ENCODE measurements around the gene SYCP2L.

The SYCP2L gene

DNA sequence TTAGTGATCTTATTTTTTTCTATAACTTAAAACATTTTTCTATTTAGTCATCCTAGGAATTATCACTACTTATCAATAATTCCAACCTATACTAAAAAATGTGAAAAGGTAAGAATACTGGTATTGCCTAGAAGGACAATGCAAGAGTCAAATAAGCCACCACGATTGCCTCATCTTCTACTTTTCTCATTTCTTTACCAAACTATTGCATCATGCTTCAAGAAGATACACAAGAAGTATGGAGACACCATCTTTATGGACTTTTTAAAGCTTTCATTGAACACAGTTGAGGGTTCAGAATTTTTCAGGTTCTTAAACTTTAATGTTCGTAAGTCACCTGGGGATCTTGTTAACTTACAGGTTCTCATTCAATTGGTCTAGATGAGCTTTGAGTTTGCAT lies 131.4 kb downstream of the SYCP2L start:
- Histone ChIP-seq H3K9ac (ENCODE audit: low read length) (no peak overlapping the region), H2BK5ac (ENCODE audit: low read depth, low read length, poor library complexity) (no peak overlapping the region), H3K9me3 (ENCODE audit: insufficient read depth, low read depth, low read length) (no peaks in the 10 kb centered on the region), H3K79me2 (ENCODE audit: control insufficient read depth, insufficient read depth, low read length, poor library complexity) (no peaks in the 10 kb centered on the region), H3K79me1 (ENCODE audit: low read length) (no peaks in the 10 kb centered on the region), H3K4me1 (ENCODE audit: control insufficient read depth in 1 of 2, insufficient read depth in 2 of 2, low read length in 2 of 2) (no peaks in the 10 kb centered on the region), H3K36me3 (ENCODE audit: control insufficient read depth in 1 of 2, insufficient read depth in 2 of 2, low read length in 2 of 2) (no peaks in the 10 kb centered on the region), H3K4ac (ENCODE audit: low read depth, low read length) (no peak overlapping the region), H2AK5ac (ENCODE audit: low read length) (no peak overlapping the region), H2BK12ac (ENCODE audit: low read length) (no peak overlapping the region), H3K27ac (ENCODE audit: low read depth, low read length) (no peak overlapping the region), H4K8ac (ENCODE audit: low read depth, low read length) (no peak overlapping the region), H2BK120ac (ENCODE audit: insufficient read depth, low read length, poor library complexity) (no peak overlapping the region), H3K23ac (ENCODE audit: low read length) (no peak overlapping the region), H2AFZ (ENCODE audit: insufficient read depth, low read length, poor library complexity) (no peak overlapping the region), H3K27me3 (ENCODE audit: insufficient read depth, low read length) (no peaks in the 10 kb centered on the region), H3K18ac (ENCODE audit: low read length) (no peak overlapping the region), H3K14ac (ENCODE audit: low read length) (no peak overlapping the region), H4K91ac (ENCODE audit: low read depth, low read length) (no peak overlapping the region), H3K4me3 (ENCODE audit: low read depth, low read length) (no peak overlapping the region), H4K12ac (ENCODE audit: low read depth, low read length) (no peak overlapping the region), H3K4me2 (ENCODE audit: low read length) (no peak overlapping the region)
- DNase-seq = peak in 1 of 2 donors; percentile 65
- WGBS (ENCODE audit: extremely low coverage, insufficient coverage, insufficient read length) = no CpG with 5 or more reads among the region's 2 CpGs

DNA sequence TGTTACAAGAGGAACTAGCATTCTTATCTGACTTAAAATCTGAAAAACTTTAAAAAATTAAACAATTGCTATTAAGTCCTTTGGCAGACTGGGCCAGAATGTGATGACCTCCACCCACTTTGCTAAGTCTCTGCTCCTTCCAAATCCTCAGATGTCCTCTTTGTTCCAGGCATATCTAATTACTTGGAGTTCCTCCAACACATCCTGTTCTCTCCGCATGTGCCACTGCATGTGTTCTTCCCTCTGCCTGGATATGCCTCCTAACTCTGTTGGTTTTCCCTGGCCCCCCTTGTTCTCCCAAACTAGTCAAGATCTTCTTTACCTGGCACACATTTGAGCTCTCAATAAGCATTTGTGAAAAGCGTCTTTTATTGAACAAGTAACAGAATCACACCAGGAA lies 134.2 kb downstream of the SYCP2L start:
- H3K27ac ChIP-seq (ENCODE audit: low read depth, low read length) = no peak overlapping the region
- H3K79me1 ChIP-seq (ENCODE audit: low read length) = no peaks in the 10 kb centered on the region
- no peak overlapping the region for H2BK12ac ChIP-seq (ENCODE audit: low read length)
- no peak overlapping the region for H4K91ac ChIP-seq (ENCODE audit: low read depth, low read length)
- no peaks in the 10 kb centered on the region for H3K4me1 ChIP-seq (ENCODE audit: control insufficient read depth in 1 of 2, insufficient read depth in 2 of 2, low read length in 2 of 2)
- H3K36me3 ChIP-seq (ENCODE audit: control insufficient read depth in 1 of 2, insufficient read depth in 2 of 2, low read length in 2 of 2) = no peaks in the 10 kb centered on the region
- no peak overlapping the region for H2AK5ac ChIP-seq (ENCODE audit: low read length)
- H3K79me2 ChIP-seq (ENCODE audit: control insufficient read depth, insufficient read depth, low read length, poor library complexity) = no peaks in the 10 kb centered on the region
- H2BK5ac ChIP-seq (ENCODE audit: low read depth, low read length, poor library complexity) = no peak overlapping the region
- no peak for DNase-seq
- H3K18ac ChIP-seq (ENCODE audit: low read length) = no peak overlapping the region
- no CpG with 5 or more reads among the region's 2 CpGs for WGBS (ENCODE audit: extremely low coverage, insufficient coverage, insufficient read length)
- H3K4ac ChIP-seq (ENCODE audit: low read depth, low read length) = no peak overlapping the region
- no peak overlapping the region for H3K23ac ChIP-seq (ENCODE audit: low read length)
- H3K9ac ChIP-seq (ENCODE audit: low read length) = no peak overlapping the region
- no peak overlapping the region for H3K14ac ChIP-seq (ENCODE audit: low read length)
- no peak overlapping the region for H3K4me2 ChIP-seq (ENCODE audit: low read length)
- no peak overlapping the region for H2AFZ ChIP-seq (ENCODE audit: insufficient read depth, low read length, poor library complexity)
- no peaks in the 10 kb centered on the region for H3K27me3 ChIP-seq (ENCODE audit: insufficient read depth, low read length)
- no peak overlapping the region for H2BK120ac ChIP-seq (ENCODE audit: insufficient read depth, low read length, poor library complexity)
- H3K4me3 ChIP-seq (ENCODE audit: low read depth, low read length) = no peak overlapping the region
- H4K8ac ChIP-seq (ENCODE audit: low read depth, low read length) = no peak overlapping the region
- H4K12ac ChIP-seq (ENCODE audit: low read depth, low read length) = no peak overlapping the region
- H3K9me3 ChIP-seq (ENCODE audit: insufficient read depth, low read depth, low read length) = no peaks in the 10 kb centered on the region

GRCh38 chr6:11021714-11022113 lies 134.9 kb downstream of the SYCP2L start:
- Histone ChIP-seq H2BK5ac (ENCODE audit: low read depth, low read length, poor library complexity) (no peak overlapping the region), H3K23ac (ENCODE audit: low read length) (no peak overlapping the region), H3K36me3 (ENCODE audit: control insufficient read depth in 1 of 2, insufficient read depth in 2 of 2, low read length in 2 of 2) (no peaks in the 10 kb centered on the region), H3K18ac (ENCODE audit: low read length) (no peak overlapping the region), H3K9me3 (ENCODE audit: insufficient read depth, low read depth, low read length) (no peaks in the 10 kb centered on the region), H3K4me3 (ENCODE audit: low read depth, low read length) (no peak overlapping the region), H2AFZ (ENCODE audit: insufficient read depth, low read length, poor library complexity) (no peak overlapping the region), H3K4me1 (ENCODE audit: control insufficient read depth in 1 of 2, insufficient read depth in 2 of 2, low read length in 2 of 2) (peaks cover 0 to 2% of the 10 kb centered on the region in 2 experiments), H3K27ac (ENCODE audit: low read depth, low read length) (no peak overlapping the region), H3K27me3 (ENCODE audit: insufficient read depth, low read length) (no peaks in the 10 kb centered on the region), H2BK12ac (ENCODE audit: low read length) (no peak overlapping the region), H3K79me2 (ENCODE audit: control insufficient read depth, insufficient read depth, low read length, poor library complexity) (no peaks in the 10 kb centered on the region), H3K79me1 (ENCODE audit: low read length) (no peaks in the 10 kb centered on the region), H4K8ac (ENCODE audit: low read depth, low read length) (no peak overlapping the region), H2BK120ac (ENCODE audit: insufficient read depth, low read length, poor library complexity) (no peak overlapping the region), H4K91ac (ENCODE audit: low read depth, low read length) (no peak overlapping the region), H3K4ac (ENCODE audit: low read depth, low read length) (no peak overlapping the region), H3K4me2 (ENCODE audit: low read length) (no peak overlapping the region), H4K12ac (ENCODE audit: low read depth, low read length) (no peak overlapping the region), H3K14ac (ENCODE audit: low read length) (no peak overlapping the region), H3K9ac (ENCODE audit: low read length) (peak overlapping the region; percentile 87), H2AK5ac (ENCODE audit: low read length) (no peak overlapping the region)
- DNase-seq = no peak
- WGBS (ENCODE audit: extremely low coverage, insufficient coverage, insufficient read length) = no CpG with 5 or more reads among the region's 7 CpGs

GRCh38 chr6:11023032-11023431 lies 136.2 kb downstream of the SYCP2L start:
- H3K9me3 ChIP-seq (ENCODE audit: insufficient read depth, low read depth, low read length) = no peaks in the 10 kb centered on the region
- no peak overlapping the region for H3K4ac ChIP-seq (ENCODE audit: low read depth, low read length)
- H4K12ac ChIP-seq (ENCODE audit: low read depth, low read length) = no peak overlapping the region
- H2BK120ac ChIP-seq (ENCODE audit: insufficient read depth, low read length, poor library complexity) = no peak overlapping the region
- no peaks in the 10 kb centered on the region for H3K79me2 ChIP-seq (ENCODE audit: control insufficient read depth, insufficient read depth, low read length, poor library complexity)
- no peak overlapping the region for H4K91ac ChIP-seq (ENCODE audit: low read depth, low read length)
- no peak overlapping the region for H2AFZ ChIP-seq (ENCODE audit: insufficient read depth, low read length, poor library complexity)
- H3K9ac ChIP-seq (ENCODE audit: low read length) = no peak overlapping the region
- H3K18ac ChIP-seq (ENCODE audit: low read length) = no peak overlapping the region
- no peak overlapping the region for H3K4me2 ChIP-seq (ENCODE audit: low read length)
- H3K27me3 ChIP-seq (ENCODE audit: insufficient read depth, low read length) = no peaks in the 10 kb centered on the region
- H4K8ac ChIP-seq (ENCODE audit: low read depth, low read length) = no peak overlapping the region
- H2BK5ac ChIP-seq (ENCODE audit: low read depth, low read length, poor library complexity) = no peak overlapping the region
- H3K14ac ChIP-seq (ENCODE audit: low read length) = no peak overlapping the region
- H2AK5ac ChIP-seq (ENCODE audit: low read length) = no peak overlapping the region
- peaks cover 0 to 4% of the 10 kb centered on the region in 2 experiments for H3K4me1 ChIP-seq (ENCODE audit: control insufficient read depth in 1 of 2, insufficient read depth in 2 of 2, low read length in 2 of 2)
- no peaks in the 10 kb centered on the region for H3K79me1 ChIP-seq (ENCODE audit: low read length)
- no peak overlapping the region for H3K4me3 ChIP-seq (ENCODE audit: low read depth, low read length)
- H3K23ac ChIP-seq (ENCODE audit: low read length) = no peak overlapping the region
- DNase-seq = no peak
- no peaks in the 10 kb centered on the region for H3K36me3 ChIP-seq (ENCODE audit: control insufficient read depth in 1 of 2, insufficient read depth in 2 of 2, low read length in 2 of 2)
- no peak overlapping the region for H2BK12ac ChIP-seq (ENCODE audit: low read length)
- H3K27ac ChIP-seq (ENCODE audit: low read depth, low read length) = no peak overlapping the region

Measured in trophoblast cell (in vitro differentiated cells and primary cell).